HAP-1 (cell line): ENCODE data around the gene HMCN1.
"Not testable (repeated sequence)": the region's sequence is repeated elsewhere in the genome, so short reads cannot be mapped to it uniquely, and the experiment has no call there.

ENCODE experiments used
- DNase-seq, 2 experiments: peaks; one replicate each; pipeline ENCODE4 v3.0.0-alpha.2; 2016 to 2020; ENCODE audit warnings: low spot score in 2 of 2
- H3K27me3 ChIP-seq: fragments of 250-450 bp; sonication (Bioruptor Pico); 2 replicates; pipeline ENCODE4 v1.5.1; 2020; ENCODE audit warnings: low read depth, mild to moderate bottlenecking, moderate library complexity
- H3K36me3 ChIP-seq: fragments of 250-450 bp; sonication (Bioruptor Pico); replicated peaks from 2 replicates; pipeline ENCODE4 v1.5.1; 2020; ENCODE audit warnings: mild to moderate bottlenecking
- H3K4me1 ChIP-seq: fragments of 250-450 bp; sonication (Bioruptor Pico); 2 replicates; pipeline ENCODE4 v1.5.1; 2020; ENCODE audit warnings: mild to moderate bottlenecking
- H3K4me3 ChIP-seq: fragments of 250-450 bp; sonication (Bioruptor Pico); 2 replicates; pipeline ENCODE4 v1.5.1; 2020; ENCODE audit warnings: mild to moderate bottlenecking, moderate library complexity
- H3K9me3 ChIP-seq: fragments of 250-450 bp; sonication (Bioruptor Pico); 2 replicates; pipeline ENCODE4 v1.5.1; 2020; ENCODE audit warnings: mild to moderate bottlenecking, moderate library complexity
- in situ Hi-C: fragments of 300-500 bp; cut with MboI; formaldehyde crosslinking; loops from 3 replicates; pipeline ENCODE4 v1.14.3; 2020; ENCODE audit warnings: low sequenced_read_pairs, inconsistent platforms, mixed read lengths

HMCN1 gene

DNA sequence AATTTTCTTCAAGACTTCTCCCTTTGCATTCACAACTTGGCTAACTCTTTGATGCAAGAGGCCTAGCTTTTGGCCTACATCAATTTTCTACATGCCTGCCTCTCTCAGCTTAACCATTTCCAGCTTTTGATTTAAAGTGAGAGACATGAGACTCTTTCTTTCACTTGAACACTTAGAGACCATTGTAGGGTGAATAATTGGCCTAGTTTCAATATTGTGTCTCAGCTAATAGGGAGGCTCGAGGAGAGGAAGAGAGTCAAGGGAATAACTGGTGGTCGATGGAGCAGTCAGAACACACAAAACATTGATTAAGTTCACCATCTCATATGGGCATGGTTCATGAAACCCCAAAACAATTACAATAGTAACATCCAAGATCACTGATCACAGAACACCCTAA is 415.4 kb downstream of the HMCN1 start:
- Histone ChIP-seq H3K36me3 (no peaks in the 10 kb centered on the region), H3K9me3 (no peaks in the 10 kb centered on the region), H3K4me3 (no peak overlapping the region), H3K27me3 (no peaks in the 10 kb centered on the region), H3K4me1 (peaks cover 10% of the 10 kb centered on the region; the same call in 1 of the 2 replicates)
- DNase-seq: no peak
- in situ Hi-C loops: no loop called here

DNA sequence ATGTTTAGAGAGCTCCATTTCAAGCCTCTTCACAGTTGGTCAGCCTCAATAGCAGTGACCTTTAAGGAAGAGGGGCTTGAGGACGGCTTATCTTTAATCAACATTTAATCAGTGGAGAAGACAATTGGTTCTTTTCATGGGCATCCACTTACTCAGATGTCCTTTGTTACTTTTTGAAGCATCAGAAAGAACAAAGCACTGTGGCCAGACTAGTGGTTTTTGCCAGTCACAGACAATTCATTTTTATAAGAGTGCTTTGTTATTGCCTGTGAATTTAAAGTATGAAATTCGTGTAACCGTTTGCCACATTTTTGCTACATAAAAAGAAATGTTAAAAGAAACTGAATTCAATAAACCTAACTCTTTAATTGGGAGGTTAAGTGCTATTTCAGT is 418.0 kb downstream of the HMCN1 start:
- Histone ChIP-seq H3K4me3 (no peak overlapping the region), H3K4me1 (peaks cover 10% of the 10 kb centered on the region; the same call in 1 of the 2 replicates), H3K9me3 (no peaks in the 10 kb centered on the region), H3K27me3 (no peaks in the 10 kb centered on the region), H3K36me3 (no peaks in the 10 kb centered on the region)
- DNase-seq: peak; percentile 9 to 39
- in situ Hi-C loops: no loop called here

DNA sequence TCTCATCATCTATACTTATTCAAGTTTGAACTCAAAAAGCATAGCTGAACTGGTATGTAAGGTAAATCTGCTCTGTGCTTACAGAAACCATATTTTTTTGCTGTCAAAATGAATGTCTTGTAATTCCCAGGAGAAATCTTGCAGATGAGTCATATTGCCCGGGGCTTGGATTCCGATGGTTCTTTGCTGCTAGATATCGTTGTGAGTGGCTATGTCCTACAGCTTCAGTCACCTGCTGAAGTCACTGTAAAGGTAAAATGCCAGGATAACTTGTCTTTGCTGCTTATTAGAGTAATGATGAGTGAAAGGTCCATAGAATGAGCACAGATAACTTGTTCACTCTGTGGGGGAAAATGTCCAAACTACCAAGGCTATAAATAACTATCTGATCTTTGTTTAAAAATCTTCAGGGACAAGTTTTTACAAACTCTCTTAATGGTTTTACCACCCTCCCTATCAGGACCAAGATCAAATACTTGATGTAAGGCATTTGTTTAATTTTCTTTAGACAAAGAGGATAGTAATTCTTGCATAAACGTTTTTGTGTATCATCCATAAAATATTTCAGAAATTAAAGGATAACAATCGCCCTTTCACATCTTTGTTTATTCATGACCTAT is 418.5 kb downstream of the HMCN1 start:
- Histone ChIP-seq H3K4me1 (peaks cover 10% of the 10 kb centered on the region; the same call in 1 of the 2 replicates), H3K27me3 (no peaks in the 10 kb centered on the region), H3K4me3 (no peak overlapping the region), H3K36me3 (no peaks in the 10 kb centered on the region), H3K9me3 (no peaks in the 10 kb centered on the region)
- in situ Hi-C loops: no loop called here
- DNase-seq: peak; percentile 38 to 63

DNA sequence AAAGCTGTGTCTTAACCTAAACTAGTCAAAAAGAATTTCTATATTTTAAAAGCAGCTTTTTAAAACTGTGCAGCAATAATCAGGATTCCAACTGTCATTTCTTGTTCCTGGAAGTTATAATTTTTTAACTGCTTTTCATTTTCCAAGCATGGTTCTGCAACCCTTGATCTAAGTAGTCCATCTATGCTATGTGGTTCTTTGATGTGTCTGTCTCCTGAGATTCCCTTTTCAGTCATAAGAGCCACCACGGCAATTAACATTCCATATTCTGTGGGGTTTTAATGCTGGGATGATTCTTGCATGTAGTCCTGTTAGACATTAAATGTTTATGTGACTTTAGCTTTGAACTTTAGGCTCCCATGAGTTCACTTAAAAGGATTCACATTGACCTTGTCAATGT is 420.5 kb downstream of the HMCN1 start:
- Histone ChIP-seq H3K36me3 (no peaks in the 10 kb centered on the region), H3K27me3 (no peaks in the 10 kb centered on the region), H3K9me3 (no peaks in the 10 kb centered on the region), H3K4me1 (peaks cover 10% of the 10 kb centered on the region; the same call in 1 of the 2 replicates), H3K4me3 (no peak overlapping the region)
- DNase-seq: no peak
- in situ Hi-C loops: no loop called here

DNA sequence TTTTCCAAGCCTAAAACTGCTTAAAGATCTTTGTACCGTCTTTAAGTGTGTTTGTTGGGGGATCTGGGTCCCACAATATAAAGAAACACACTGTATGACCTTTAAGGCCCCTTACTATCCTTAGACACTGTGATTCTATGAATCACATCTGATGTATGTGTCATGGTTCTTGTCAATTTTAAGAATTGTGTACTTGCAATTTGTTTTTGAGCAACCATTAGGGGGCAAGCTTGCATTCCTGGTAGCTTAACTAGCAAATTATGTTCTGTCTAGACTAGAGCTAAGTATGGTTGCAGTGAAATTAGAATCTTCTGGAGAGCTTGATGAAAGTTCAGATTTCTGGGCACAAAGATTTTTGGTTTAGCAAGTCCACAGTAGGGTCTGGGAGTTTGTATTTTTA is 421.4 kb downstream of the HMCN1 start:
- in situ Hi-C loops: no loop called here
- Histone ChIP-seq H3K4me1 (peaks cover 10% of the 10 kb centered on the region; the same call in 1 of the 2 replicates), H3K9me3 (no peaks in the 10 kb centered on the region), H3K36me3 (no peaks in the 10 kb centered on the region), H3K27me3 (no peaks in the 10 kb centered on the region), H3K4me3 (no peak overlapping the region)
- DNase-seq: peak; percentile 11 to 14

DNA sequence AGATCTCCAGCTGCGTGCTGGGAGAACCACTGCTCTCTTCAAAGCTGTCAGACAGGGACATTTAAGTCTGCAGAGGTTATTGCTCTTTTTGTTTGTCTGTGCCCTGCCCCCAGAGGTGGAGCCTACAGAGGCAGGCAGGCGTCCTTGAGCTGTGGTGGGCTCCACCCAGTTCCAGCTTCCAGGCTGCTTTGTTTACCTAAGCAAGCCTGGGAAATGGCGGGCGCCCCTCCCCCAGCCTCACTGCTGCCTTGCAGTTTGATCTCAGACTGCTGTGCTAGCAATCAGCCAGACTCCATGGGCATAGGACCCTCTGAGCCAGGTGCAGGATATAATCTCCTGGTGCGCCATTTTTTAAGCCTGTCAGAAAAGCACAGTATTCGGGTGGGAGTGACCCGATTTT is 428.7 kb downstream of the HMCN1 start:
- H3K36me3 ChIP-seq, H3K4me3 ChIP-seq, in situ Hi-C loops, H3K4me1 ChIP-seq, H3K9me3 ChIP-seq, H3K27me3 ChIP-seq: not testable (repeated sequence)
- DNase-seq: peak in 1 of 2 experiments; percentile 53

DNA sequence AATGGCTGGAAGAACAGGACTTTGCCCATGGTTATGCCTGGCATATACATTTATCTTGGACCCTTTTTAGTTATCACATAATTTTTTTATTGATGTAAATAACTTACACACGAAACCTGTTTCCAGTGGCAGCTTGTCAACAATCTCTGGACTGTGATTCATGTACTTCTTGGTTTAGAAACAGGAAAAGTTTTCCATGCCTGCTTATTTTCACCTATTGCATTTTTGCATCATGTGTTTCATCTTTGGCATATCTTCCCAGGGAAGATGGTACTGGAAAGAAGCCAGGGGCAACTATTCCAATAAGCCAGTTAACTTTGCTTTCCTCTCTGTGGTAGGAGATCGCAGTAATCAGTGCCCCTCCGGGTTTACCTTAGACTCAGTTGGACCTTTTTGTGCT is 430.6 kb downstream of the HMCN1 start:
- H3K4me3 ChIP-seq: no peak overlapping the region
- H3K4me1 ChIP-seq: no peaks in the 10 kb centered on the region
- H3K36me3 ChIP-seq: no peaks in the 10 kb centered on the region
- H3K9me3 ChIP-seq: no peaks in the 10 kb centered on the region
- no peaks in the 10 kb centered on the region for H3K27me3 ChIP-seq
- no peak for DNase-seq
- in situ Hi-C loops: no loop called here

DNA sequence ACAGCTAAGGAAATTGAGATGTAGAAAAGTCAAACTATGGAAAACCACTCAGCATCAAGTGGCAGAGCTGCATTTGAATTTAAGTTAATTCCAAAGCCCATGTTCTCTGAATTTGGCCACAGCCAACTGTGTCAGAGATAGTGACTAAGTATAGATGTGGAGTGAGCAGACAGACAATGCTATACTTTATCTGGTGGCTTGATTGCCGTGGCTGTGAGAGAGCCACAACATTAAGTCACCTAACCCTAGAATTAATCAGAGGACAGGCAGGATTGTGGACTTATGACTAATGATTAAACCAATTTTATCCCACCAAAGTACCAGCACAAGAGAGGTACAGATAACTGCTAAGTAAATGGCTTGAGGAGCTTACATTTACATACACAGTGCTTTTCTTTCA is 431.1 kb downstream of the HMCN1 start:
- Histone ChIP-seq H3K27me3 (no peaks in the 10 kb centered on the region), H3K4me1 (no peaks in the 10 kb centered on the region), H3K4me3 (no peak overlapping the region), H3K9me3 (no peaks in the 10 kb centered on the region), H3K36me3 (no peaks in the 10 kb centered on the region)
- no peak for DNase-seq
- in situ Hi-C loops: no loop called here

DNA sequence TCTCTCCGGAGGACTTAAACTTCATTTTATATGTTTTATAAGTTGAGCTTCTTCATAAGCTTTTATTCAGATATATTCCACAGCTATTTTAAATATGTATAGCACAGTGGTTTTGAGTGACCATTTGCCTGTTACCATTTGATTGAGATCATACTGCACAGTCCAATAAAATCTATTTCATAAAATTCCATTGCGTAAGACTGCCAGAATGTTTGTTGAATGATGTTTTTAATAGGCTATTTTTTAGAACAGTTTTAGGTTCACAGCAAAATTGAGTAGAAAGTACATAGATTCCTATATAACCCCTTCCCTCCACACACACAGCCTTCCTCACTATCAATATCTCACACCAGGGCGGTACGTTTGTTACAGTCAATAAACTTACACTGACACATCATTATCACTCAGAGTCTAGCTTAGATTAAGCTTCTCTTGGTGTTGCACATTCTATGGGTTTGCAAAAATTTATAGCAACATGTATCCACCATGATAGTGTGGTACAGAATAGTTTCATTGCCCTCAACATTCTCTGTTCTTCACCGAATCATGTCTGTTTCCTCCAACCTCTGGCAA is 433.0 kb downstream of the HMCN1 start:
- no peaks in the 10 kb centered on the region for H3K4me1 ChIP-seq
- in situ Hi-C loops: no loop called here

DNA sequence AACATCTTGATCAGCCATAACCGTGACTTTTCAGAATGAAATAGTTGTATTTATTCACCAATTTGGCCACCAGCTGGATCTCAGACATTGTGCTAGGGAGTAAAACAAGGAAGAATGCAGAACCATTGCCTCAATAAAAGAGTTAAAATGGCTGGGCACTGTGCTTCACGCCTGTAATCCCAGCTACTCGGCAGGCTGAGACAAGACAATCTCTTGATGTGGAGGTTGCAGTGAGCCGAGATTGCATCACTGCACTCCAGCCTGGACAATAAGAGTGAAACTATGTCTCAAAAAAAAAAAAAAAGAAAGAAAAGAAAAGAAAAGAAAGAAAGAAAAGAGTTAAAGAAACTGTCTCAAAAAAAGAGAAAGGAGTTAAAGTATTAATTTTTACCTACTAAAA is 441.4 kb downstream of the HMCN1 start:
- Histone ChIP-seq H3K36me3 (no peaks in the 10 kb centered on the region), H3K4me3 (no peak overlapping the region), H3K9me3 (no peaks in the 10 kb centered on the region), H3K4me1 (no peaks in the 10 kb centered on the region), H3K27me3 (no peaks in the 10 kb centered on the region)
- in situ Hi-C loops: no loop called here
- DNase-seq: no peak

More for the DNA sequence above, 433.0 kb downstream of the HMCN1 start:
- Histone ChIP-seq H3K36me3 (no peaks in the 10 kb centered on the region), H3K4me3 (no peak overlapping the region), H3K9me3 (no peaks in the 10 kb centered on the region), H3K27me3 (no peaks in the 10 kb centered on the region)
- no peak for DNase-seq

DNA sequence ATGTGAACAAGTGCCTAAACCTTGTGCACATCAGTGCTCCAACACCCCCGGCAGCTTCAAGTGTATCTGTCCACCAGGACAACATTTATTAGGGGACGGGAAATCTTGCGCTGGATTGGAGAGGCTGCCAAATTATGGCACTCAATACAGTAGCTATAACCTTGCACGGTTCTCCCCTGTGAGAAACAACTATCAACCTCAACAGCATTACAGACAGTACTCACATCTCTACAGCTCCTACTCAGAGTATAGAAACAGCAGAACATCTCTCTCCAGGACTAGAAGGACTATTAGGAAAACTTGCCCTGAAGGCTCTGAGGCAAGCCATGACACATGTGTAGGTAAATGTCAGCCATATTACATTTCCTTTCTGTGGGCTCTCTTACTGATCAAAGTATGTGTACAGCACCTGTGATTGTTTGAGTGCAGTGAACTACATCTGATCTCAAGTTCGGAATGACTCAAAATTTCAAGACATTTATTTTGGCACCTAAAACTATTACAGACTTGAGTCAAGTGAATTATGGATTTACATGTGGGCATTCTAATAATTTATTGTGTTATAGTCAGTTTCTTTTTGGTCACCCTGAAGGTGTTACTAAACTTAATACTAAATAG is 444.3 kb downstream of the HMCN1 start:
- H3K36me3 ChIP-seq: no peaks in the 10 kb centered on the region
- in situ Hi-C loops: no loop called here
- H3K4me1 ChIP-seq: no peaks in the 10 kb centered on the region
- no peaks in the 10 kb centered on the region for H3K27me3 ChIP-seq
- H3K9me3 ChIP-seq: no peaks in the 10 kb centered on the region
- H3K4me3 ChIP-seq: no peak overlapping the region
- no peak for DNase-seq

DNA sequence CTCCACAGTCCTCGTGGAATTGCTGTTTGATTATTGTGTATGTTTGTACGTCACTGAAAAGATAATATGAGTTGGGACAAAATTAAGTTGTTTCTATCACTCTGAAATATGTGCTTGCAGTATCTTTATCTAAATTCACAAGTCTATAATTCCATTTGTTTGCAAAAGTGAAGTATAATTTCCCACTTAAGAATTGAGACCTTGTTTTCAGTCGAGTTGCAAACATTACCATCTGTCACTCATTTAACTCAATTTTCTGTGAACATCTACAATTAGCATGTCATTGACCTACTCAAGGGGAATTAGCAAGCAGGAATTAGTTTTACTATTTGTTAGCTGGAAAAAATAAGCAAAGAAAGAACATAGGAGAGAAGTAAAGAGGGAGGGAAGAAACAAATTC is 445.0 kb downstream of the HMCN1 start:
- Histone ChIP-seq H3K9me3 (no peaks in the 10 kb centered on the region), H3K27me3 (no peaks in the 10 kb centered on the region), H3K4me1 (no peaks in the 10 kb centered on the region), H3K4me3 (no peak overlapping the region), H3K36me3 (no peaks in the 10 kb centered on the region)
- no peak for DNase-seq
- in situ Hi-C loops: no loop called here

DNA sequence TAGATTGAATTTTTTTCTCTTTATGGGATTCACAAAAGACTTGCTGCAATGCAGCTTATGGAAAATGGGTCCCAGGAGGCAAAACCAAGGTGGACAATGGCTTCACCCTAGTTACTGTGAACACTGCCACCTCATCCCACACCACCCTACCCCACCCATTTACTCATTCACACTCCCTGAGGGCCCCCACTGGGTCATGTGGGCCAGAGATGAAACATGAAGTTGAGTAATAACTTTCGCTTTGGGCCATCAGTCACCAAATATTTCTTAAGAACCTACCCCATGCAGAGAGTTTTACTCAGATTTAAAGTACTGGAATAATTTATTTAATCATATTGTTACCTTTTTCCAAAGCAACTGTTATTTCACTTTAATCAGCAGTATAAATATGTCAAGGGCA is 449.0 kb downstream of the HMCN1 start:
- Histone ChIP-seq H3K36me3 (no peaks in the 10 kb centered on the region), H3K27me3 (no peaks in the 10 kb centered on the region), H3K4me3 (no peak overlapping the region), H3K4me1 (no peaks in the 10 kb centered on the region), H3K9me3 (no peaks in the 10 kb centered on the region)
- in situ Hi-C loops: no loop called here
- no peak for DNase-seq

DNA sequence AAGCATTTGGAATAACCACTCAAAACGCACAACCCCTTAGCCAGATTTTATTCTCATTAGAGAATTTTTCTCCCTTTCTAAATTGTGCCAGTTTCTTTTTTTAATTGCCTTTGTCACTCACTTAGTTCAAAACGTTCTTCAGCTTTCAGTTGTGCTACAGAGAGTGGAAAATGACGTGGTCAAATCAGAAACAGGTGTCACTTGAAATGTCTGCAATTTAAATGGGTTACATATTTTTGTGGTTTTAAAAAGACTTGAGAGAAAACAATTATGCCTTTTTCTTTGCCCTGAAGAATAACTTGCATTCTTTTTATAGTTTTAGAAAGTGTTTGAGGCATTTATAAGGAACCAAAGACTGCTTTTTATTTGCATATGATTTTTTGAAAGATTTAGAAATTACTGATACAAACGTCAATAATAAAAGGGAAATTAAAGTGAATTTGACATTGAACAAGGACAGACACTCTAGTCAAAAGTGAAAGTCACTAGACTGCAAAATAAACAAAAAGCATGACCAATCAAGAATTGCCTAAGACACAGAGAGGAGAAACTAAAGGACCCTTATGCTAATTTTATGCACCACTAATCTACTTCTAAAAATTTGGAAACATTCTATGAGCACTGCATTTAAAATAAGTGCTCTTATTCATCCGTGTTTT is 449.9 kb downstream of the HMCN1 start:
- H3K4me1 ChIP-seq: no peaks in the 10 kb centered on the region
- DNase-seq: no peak
- no peaks in the 10 kb centered on the region for H3K9me3 ChIP-seq
- no peaks in the 10 kb centered on the region for H3K36me3 ChIP-seq
- in situ Hi-C loops: no loop called here
- H3K4me3 ChIP-seq: no peak overlapping the region
- H3K27me3 ChIP-seq: no peaks in the 10 kb centered on the region
